GM19372 (cell line): ENCODE measurements around the gene LBHD1.
"Not testable (repeated sequence)": the region's sequence is repeated elsewhere in the genome, so short reads cannot be mapped to it uniquely, and the experiment has no call there.

Source experiments
- ATAC-seq: cut with Tn5 transposase; IDR thresholded peaks from one replicate; pipeline ENCODE4 v1.9.1; 2021; ENCODE audit warnings: mild to moderate bottlenecking, low read depth, moderate library complexity; ENCODE audit not compliant: unreplicated experiment

The LBHD1 gene

DNA sequence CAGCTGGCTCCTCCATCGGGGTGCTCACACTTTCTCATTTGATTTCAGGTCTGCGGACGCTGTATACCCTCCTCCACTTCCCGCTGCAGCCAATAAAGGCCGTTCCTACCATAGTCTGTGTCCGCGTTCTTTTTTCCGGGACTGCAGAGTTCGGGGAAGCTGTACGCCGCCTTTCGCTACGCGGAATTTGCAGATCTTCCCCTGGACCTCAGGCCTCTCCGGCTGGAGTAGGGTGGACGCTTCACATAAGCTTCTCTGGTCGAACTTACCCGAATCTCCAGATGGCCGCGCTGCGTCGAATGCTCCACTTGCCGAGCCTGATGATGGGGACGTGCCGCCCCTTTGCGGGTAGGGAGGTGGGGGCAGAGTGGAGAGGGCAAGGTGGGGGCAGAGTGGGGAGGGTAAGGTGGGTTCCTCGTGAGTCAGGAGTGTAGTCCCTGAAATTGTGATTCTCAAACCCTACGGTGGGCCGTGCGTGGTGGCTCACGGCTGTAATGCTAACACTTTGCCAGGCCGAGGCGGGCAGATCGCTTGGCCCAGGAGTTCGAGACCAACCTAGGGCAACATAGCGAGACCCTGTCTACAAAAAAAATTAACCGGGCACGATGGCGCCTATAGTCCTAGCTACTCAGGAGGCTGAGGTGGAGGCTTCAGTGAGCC is 6.3 kb downstream of the LBHD1 start:
- peak; percentile 3 for ATAC-seq

DNA sequence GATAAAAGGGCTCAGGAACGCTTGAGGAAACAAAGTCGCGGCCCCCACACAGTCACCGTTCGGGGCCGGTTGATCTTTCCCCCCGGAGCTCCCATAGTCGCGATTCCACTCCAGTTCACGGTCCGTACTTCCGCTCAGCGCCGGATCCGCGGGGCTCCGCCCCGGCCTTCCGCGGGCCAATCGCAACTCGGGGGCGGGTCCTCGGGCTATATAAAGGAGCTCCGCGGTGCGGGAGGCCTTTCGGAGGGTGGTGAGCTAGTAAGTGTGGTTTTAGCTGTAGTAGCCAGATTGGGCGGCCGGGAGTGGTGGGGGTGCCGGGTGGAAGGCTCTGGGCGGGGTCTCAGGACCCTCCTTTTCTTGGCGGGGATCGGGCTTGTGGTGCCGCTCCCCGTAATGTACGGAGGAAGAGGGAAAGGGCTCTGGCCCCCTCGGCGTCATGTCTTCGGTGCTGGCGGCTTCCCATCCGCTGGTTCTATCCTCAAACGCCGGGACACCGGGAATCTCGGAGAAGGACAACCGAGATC is 6.9 kb downstream of the LBHD1 start, which contains the start of the genes C11orf98 and CSKMT:
Gene C11orf98, minus strand, starts transcription at position 136 of the 524 bp plus-strand sequence. Its CDS starts 41 bp downstream, at position 95.
Gene CSKMT, plus strand, starts transcription at position 238 of the 524 bp plus-strand sequence. CDS start 568 bp downstream, outside the sequence.
- ATAC-seq: peak; percentile 82

GRCh38 chr11:62664405-62665074 is 7.5 kb downstream of the LBHD1 start:
- peak; percentile 1 for ATAC-seq

- no peak for ATAC-seq
These were observed 15.2 kb downstream of the LBHD1 start for GRCh38 chr11:62656796-62657429.

- no peak for ATAC-seq
These were observed 17.8 kb downstream of the LBHD1 start for GRCh38 chr11:62654297-62654696.

GRCh38 chr11:62652161-62653006 is 19.7 kb downstream of the LBHD1 start:
- ATAC-seq: no peak

DNA sequence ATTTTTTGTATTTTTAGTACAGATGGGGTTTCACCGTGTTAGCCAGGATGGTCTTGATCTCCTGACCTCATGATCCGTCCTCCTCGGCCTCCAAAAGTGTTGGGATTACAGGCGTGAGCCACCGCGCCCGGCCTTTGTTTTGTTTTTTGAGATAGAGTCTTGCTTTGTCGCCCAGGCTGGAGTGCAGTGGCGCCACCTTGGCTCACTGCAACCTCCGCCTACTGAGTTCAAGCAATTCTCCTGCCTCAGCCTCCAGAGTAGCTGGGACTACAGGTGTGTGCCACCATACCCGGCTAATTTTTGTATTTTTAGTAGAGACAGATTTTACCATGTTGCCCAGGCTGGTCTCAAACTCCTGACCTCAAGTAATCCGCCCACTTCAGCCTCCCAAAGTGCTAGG is 21.8 kb downstream of the LBHD1 start:
- not testable (repeated sequence) for ATAC-seq

DNA sequence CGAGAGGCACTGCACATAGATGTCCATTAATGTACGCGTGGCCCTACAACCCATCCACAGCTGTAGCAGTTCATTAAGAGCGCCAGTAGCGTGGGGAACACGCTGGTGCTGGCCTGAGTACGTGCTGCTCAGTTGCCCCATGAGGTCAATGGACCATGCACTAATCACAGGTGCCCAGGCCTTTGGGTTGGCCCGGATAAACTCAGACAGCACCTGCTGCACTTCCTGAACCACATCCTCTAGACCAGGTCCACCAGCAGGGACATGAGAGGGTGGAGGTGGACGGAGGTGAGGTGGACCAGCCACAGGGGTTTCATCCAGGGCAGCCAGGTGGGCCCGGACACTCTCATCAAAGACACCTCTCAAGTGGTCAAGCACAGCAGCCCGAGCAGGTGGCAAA is 22.6 kb downstream of the LBHD1 start:
- ATAC-seq: no peak

DNA sequence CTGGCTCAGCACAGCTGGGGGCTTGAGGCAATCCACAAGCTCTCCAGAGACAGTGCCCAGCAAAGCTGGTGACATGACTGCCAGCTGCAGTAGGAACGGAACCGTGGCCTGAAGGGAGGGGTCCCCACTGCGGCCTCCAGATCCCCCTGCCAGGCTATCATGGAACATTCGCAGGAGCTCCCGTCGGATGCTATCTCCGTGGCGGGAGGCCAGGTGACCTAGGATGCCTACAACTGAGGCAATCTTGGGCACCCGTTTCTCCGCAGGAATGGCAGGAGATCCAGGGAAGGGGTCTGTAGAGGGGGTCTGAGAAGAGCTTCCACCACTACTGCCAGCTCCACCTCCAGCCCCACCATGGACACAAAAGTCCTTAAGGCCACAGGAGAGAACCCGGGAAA is 23.1 kb downstream of the LBHD1 start:
- no peak for ATAC-seq

DNA sequence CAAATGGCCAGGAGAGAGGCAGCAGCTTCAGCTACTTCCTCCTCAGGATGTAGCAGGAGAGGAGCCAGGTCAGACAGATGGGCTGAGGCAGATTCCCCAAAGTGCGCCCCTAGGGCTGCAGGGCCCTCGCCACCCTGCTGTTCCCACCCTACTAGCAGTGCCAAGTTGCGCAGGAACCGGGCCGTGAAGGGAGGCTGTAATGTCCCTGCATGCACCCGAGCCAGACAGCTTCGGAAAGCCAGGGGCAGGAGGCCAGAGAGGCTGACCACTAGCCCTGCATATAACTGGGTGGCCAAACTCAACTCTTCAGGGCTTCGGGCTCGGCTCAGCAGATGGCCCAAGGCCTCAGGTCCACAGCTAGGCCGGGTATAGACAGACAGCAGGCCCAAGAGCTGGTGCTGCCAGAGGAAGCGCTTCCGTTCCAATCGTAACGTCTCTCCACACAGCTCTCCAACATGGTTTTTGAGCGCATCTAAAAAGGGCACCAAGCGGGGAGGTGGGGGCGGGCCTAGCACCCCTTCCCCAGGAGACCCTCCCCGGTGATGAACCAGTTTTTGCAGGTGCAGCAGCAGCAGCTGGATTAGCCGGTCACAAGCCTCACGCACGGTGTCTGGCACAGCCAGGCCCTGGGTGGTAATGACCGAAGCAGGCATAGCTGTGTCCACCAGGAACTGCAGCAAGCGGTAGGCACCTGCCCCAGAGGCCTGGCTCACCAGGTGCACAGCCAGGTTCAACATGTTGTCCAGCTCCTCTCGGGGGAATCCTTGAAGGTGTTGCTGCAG is 23.7 kb downstream of the LBHD1 start:
- no peak for ATAC-seq

GRCh38 chr11:62647609-62648005 is 24.5 kb downstream of the LBHD1 start:
- no peak for ATAC-seq

DNA sequence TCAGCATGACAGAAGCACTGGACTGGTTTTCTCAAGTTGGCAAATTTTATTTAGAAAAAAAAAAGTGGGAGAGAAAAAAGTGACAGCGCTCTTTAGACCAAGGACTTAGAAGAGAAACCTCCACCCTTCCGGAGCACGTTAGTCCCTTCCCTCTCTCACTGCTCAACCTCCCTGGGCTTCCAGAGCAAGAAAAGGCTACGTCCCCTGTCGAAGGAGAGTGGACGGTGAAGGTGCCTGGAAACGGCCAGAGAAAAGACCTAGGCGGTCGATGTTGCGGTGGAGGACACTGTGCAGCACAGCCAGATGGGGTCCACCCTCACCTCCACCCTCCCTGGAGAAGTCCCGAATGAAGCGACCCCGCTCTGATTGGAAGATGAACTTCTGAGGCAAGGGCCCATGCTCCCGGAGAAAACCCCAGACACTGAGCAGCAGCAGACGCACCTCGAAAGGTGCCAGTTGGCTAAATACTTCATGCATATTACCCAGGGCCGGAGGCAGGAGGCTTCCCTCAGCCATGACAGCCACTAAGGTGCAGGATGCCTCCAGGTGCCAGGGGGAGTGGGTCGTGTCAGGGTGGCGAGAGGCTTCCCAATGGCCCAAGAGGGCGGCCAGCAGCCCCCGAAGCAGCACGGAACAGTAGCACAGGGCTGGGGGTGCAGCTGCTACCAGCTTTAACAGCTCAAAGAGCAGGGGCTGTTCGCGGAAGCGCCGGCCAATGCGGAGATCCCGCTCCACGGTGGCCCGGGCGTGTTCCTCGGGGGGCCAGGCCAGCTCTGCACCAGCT is 25.1 kb downstream of the LBHD1 start:
- no peak for ATAC-seq

DNA sequence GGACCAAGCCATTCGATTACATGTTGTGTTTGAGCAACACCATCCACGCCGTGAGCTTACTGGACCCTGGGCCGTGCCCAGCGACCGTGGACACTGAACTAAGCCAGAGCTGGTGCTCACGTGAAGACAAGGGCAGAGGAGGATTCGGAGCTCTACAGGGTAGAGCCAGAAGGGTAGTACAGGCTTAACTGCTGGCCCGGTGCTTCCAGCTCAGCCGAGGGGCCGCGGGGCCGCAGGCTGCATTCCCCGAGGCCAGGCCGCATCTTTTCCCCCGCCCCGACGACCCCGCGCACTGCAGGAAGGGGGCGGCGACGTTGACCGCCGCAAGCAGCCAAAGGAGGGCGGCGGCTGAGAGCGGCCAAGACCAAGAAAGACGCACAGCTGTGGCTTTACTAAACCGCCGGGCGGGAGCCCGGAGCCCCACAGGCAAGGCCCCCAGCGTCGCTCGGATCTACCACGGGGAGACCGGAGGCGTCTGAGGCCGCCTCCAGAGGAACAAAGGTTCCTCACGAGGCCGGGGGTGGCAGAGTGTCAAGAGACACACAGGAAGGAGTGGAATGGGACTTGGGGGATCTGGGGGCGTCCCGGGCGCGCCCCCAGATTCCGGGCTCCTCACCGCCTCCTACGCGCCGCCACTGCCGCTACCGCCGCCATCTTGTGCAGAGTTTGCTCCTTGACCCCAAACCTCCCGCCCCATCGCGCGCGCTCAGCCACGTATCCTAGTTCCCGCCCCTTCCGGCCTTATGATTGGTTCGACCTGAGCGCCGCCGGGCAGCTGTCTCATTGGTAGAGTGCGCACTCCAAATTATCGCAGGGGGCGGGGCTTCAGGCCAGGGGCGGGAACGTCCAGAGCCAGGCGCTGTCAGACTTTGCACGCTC is 25.9 kb downstream of the LBHD1 start, which contains the start of gene GANAB:
Gene GANAB, minus strand, starts transcription at position 668 of the 879 bp plus-strand sequence. Its CDS starts 14 bp downstream, at position 654.
- peak; percentile 98 for ATAC-seq

- no peak for ATAC-seq
These were observed 26.5 kb downstream of the LBHD1 start for GRCh38 chr11:62645671-62645945.

GRCh38 chr11:62644220-62644619 is 27.8 kb downstream of the LBHD1 start:
- no peak for ATAC-seq

DNA sequence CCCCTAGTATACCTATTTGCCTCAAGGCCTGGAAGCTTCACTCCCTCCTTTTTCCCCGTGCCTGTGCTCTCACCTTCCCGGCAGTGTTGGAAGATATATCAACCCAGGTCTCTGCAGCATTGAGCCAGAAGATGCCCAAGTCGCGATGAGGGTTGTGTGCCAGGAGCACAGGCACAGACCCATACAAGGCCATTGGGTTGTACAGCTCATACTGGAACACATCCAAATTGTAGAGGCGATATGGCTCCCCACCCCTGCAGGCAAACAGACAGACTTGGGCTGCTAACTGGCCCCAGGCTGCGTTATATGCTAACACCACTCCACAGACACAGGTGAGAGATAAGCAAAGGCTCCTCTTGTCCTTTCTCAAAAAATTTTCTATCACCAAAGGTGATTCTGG is 39.6 kb downstream of the LBHD1 start:
- no peak for ATAC-seq

DNA sequence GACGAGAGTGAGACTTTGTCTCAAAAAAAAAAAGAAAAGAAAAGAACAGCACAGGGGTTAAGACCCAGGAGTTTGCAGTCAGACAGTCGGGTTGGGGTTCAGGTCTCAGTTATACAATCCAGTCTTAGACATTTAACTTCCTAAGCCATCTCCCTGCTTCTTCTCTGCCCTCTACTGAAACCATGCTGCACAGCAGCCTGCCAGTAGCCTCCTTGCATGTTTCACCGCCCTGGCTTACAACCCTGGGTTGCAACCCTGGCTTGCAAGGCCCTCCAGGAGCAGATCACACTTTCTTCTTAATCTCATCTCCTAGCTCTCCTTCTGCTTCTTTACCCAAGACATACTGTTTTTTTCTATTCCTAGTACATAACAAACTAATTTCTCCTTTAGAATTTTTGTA is 44.4 kb downstream of the LBHD1 start:
- no peak for ATAC-seq

- ATAC-seq: no peak
These were observed 49.5 kb downstream of the LBHD1 start for GRCh38 chr11:62622476-62623089.
